Measurements from ENCODE around the gene PRLR.

DNA sequence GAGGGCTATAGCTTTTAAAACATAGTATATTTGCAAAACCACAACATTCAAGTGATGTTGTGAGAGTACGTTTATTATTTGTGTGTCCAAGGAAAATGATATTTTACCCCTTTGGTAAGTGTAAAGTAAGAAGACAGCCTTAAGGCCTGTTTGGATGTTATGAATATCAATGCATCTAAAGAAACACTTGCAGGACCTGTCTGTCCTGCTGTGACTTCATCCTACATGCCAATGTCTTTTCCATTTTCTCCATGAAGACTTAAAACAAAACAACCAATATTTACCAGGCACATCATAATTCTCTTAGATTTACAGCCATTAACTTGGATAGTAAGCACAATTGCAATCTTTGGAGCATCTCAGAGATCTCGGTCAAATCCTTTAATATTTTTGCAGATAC is 29.0 kb downstream of the PRLR start:
- no peak for TF ChIP-seq CTCF (conservative IDR thresholded peaks at IDR 0.05; ENCODE audit: low read depth in 2 of 2)
- no peak for TF ChIP-seq EZH2 (IDR thresholded peaks at IDR 0.05; ENCODE audit: low read depth, unreplicated experiment)
- TF ChIP-seq POLR2AphosphoS5 (IDR thresholded peaks at IDR 0.05; ENCODE audit: low read depth): no peak
- TF ChIP-seq EZH2phosphoT487 (IDR thresholded peaks at IDR 0.05; ENCODE audit: unreplicated experiment): no peak
- TF ChIP-seq REST (IDR thresholded peaks at IDR 0.05; ENCODE audit: unreplicated experiment): no peak
- no peak for TF ChIP-seq NANOG (IDR thresholded peaks at IDR 0.05; ENCODE audit: borderline replicate concordance)
- TF ChIP-seq, protein P1, sequence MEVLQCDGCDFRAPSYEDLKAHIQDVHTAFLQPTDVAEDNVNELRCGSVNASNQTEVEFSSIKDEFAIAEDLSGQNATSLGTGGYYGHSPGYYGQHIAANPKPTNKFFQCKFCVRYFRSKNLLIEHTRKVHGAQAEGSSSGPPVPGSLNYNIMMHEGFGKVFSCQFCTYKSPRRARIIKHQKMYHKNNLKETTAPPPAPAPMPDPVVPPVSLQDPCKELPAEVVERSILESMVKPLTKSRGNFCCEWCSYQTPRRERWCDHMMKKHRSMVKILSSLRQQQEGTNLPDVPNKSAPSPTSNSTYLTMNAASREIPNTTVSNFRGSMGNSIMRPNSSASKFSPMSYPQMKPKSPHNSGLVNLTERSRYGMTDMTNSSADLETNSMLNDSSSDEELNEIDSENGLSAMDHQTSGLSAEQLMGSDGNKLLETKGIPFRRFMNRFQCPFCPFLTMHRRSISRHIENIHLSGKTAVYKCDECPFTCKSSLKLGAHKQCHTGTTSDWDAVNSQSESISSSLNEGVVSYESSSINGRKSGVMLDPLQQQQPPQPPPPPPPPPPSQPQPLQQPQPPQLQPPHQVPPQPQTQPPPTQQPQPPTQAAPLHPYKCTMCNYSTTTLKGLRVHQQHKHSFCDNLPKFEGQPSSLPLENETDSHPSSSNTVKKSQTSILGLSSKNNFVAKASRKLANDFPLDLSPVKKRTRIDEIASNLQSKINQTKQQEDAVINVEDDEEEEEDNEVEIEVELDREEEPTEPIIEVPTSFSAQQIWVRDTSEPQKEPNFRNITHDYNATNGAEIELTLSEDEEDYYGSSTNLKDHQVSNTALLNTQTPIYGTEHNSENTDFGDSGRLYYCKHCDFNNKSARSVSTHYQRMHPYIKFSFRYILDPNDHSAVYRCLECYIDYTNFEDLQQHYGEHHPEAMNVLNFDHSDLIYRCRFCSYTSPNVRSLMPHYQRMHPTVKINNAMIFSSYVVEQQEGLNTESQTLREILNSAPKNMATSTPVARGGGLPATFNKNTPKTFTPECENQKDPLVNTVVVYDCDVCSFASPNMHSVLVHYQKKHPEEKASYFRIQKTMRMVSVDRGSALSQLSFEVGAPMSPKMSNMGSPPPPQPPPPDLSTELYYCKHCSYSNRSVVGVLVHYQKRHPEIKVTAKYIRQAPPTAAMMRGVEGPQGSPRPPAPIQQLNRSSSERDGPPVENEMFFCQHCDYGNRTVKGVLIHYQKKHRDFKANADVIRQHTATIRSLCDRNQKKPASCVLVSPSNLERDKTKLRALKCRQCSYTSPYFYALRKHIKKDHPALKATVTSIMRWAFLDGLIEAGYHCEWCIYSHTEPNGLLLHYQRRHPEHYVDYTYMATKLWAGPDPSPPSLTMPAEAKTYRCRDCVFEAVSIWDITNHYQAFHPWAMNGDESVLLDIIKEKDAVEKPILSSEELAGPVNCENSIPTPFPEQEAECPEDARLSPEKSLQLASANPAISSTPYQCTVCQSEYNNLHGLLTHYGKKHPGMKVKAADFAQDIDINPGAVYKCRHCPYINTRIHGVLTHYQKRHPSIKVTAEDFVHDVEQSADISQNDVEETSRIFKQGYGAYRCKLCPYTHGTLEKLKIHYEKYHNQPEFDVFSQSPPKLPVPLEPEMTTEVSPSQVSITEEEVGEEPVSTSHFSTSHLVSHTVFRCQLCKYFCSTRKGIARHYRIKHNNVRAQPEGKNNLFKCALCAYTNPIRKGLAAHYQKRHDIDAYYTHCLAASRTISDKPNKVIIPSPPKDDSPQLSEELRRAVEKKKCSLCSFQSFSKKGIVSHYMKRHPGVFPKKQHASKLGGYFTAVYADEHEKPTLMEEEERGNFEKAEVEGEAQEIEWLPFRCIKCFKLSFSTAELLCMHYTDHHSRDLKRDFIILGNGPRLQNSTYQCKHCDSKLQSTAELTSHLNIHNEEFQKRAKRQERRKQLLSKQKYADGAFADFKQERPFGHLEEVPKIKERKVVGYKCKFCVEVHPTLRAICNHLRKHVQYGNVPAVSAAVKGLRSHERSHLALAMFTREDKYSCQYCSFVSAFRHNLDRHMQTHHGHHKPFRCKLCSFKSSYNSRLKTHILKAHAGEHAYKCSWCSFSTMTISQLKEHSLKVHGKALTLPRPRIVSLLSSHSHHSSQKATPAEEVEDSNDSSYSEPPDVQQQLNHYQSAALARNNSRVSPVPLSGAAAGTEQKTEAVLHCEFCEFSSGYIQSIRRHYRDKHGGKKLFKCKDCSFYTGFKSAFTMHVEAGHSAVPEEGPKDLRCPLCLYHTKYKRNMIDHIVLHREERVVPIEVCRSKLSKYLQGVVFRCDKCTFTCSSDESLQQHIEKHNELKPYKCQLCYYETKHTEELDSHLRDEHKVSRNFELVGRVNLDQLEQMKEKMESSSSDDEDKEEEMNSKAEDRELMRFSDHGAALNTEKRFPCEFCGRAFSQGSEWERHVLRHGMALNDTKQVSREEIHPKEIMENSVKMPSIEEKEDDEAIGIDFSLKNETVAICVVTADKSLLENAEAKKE (CRISPR knock-in tag; IDR thresholded peaks at IDR 0.05): no peak
- no peak for TF ChIP-seq ETS1 (IDR thresholded peaks at IDR 0.05)
